Heart left ventricle (tissue), 16 donors: ENCODE measurements around the gene SULT1A3. TPM values are rescaled to one million over a fixed set of nuclear protein-coding genes. Genes with fewer than 3 reads are reported as not detected.
"Not testable (repeated sequence)": the region's sequence is repeated elsewhere in the genome, so short reads cannot be mapped to it uniquely, and the experiment has no call there.

Experiments
- ATAC-seq, 4 donors: fragments of 200-7000 bp; cut with Tn5 transposase; one replicate each; pipeline ENCODE4 v1.9.1; 2020 to 2022; ENCODE audit warnings: moderate library complexity in 4 of 4, mild to moderate bottlenecking in 3 of 4, moderate number of reproducible peaks in 1 of 4
- DNase-seq, 5 donors: peaks; one replicate each; pipeline ENCODE4 v3.0.0-alpha.2; 2020
- H3K27ac ChIP-seq, 12 donors: fragments of 200-600 bp; sonication (generic) in 4 of 12; one replicate each; pipeline versions ENCODE4 v1.5.0 to v1.8.0; 2016 to 2022; ENCODE audit warnings: mild to moderate bottlenecking in 2 of 12
- H3K27me3 ChIP-seq, 9 donors: fragments of 200-600 bp; sonication (generic) in 2 of 9; one replicate each; pipeline versions ENCODE4 v1.5.1 to v1.8.0; 2016 to 2022; ENCODE audit warnings: mild to moderate bottlenecking in 3 of 9
- H3K36me3 ChIP-seq, 9 donors: fragments of 200-600 bp; sonication (generic) in 2 of 9; one replicate each; pipeline versions ENCODE4 v1.5.0 to v1.8.0; 2018 to 2022; ENCODE audit warnings: mild to moderate bottlenecking in 2 of 9
- H3K4me1 ChIP-seq, 12 donors: fragments of 200-600 bp; sonication (generic) in 4 of 12; one replicate each; pipeline versions ENCODE4 v1.5.0 to v1.8.0; 2016 to 2022; ENCODE audit warnings: mild to moderate bottlenecking in 3 of 12
- H3K4me3 ChIP-seq, 12 donors: fragments of 200-600 bp; sonication (generic) in 4 of 12; one replicate each; pipeline versions ENCODE4 v1.5.0 to v1.8.0; 2017 to 2022; ENCODE audit warnings: mild to moderate bottlenecking in 9 of 12, moderate library complexity in 4 of 12
- H3K9me3 ChIP-seq, 12 donors: fragments of 200-600 bp; sonication (generic) in 4 of 12; one replicate each; pipeline versions ENCODE4 v1.5.0 to v1.8.0; 2016 to 2022; ENCODE audit warnings: mild to moderate bottlenecking in 1 of 12
- WGBS, 4 donors: extraction: QIAGEN DNeasy Blood & Tissue Kit in 2 of 4; methylation state at CpG; one replicate each; pipeline versions ENCODE4 v1.1.5 to v1.1.7; 2013 to 2018; 5-methylcytosine and 5-hydroxymethylcytosine counted together
- intact Hi-C, 10 donors: fragments of 100-400 bp; cut with DNase I; formaldehyde crosslinking; loops; one replicate each; pipeline versions ENCODE4 v1.11.1 to v1.14.2; 2022
- polyA plus RNA-seq, 2 donors: library from polyadenylated mRNA; stranded (reverse); fragments of 200-250 nt; gene quantifications; one replicate each; pipeline ENCODE4 v1.2.3, GENCODE V29; 2013
- total RNA-seq, 9 donors: library from RNA; depleted of rRNA in 2 of 9; stranded (reverse); fragments of >200 nt in 2 of 9; fragmentation: NEBNext Ultra II Directional in 3 of 9; extraction: Animal tissue kit (Norgen Biotek cat#: 25700) in 3 of 9; gene quantifications; one replicate each; pipeline versions ENCODE4 v1.1.0 to v1.2.4, GENCODE V29; 2016 to 2023
- donor health status: ischemic (EF 13 %, LVEDD 7.1; RV severe dilation, severe dysfunction).
- donor health status: healthy with polysubstance abuse.
- donor health status: DM: no; HTN: yes; CAD: no.
- donor health status: DM: no; HTN: no; CAD: no.
- donor health status: ischemic (EF 25% LVEDD 6.9; RV normal size, moderate dysfunction).
- donor health status: ischemic (EF 25% LVEDD 5.7; RV mildly dilated, moderate dysfunction).
- donor health status: healthy.
- donor health status: DM: yes; HTN: yes; CAD: no.
- donor health status: ischemic (EF 35%, LVEDD 5.7; RV mildly dilated, moderate dysfunction).
- donor health status: nonischemic (EF 11% LVEDD 7.7; RV severe dilation, severe dysfunction).
- donor health status: DM: yes; HTN: yes; CAD: no.
- donor health status: PGD.
- donor health status: ischemic (EF 29% LVEDD 5.4; RV normal size, mild dysfunction).
- donor health status: nonischemic (EF 23%, LVEDD 6.1; RV moderate dilation, normal function).

The SULT1A3 gene
- total and polyA plus RNA-seq, 11 donors = 1.2 to 14.9 (median 9.7) TPM

DNA sequence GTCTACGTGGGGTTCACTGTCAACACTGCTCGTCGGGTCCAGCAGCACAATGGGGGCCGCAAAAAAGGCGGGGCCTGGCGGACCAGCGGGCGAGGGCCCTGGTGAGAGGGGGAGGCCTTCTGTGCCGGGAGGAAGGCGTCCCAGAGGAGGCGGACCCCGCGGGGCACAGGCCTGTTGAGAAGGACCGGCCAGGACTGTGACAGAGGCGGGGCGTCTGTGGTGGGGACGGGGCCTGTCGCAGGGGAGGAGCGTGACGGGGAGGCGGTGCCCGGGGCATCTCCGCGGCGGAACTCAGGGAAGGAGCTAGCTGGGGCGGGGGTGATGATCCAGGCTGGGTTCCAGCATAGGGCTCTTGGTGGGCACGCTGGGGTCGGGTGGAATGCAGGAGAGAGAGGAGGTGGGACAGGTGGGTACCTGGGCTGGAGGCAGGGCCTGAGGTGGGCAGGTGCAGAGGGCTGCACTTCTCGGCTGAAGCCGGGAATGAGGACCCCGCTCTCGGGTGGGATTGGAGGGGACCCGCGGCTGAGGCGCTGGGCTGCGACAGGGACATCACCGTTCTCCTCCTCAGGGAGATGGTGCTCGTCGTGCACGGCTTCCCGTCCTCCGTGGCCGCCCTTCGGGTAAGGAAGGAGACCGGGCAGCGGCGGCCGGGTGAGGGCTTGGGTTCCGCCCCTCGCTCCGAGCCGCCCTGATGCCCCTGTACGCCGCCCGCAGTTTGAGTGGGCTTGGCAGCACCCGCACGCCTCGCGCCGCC is 4.7 kb upstream of the SULT1A3 start:
- intact Hi-C loops, H3K36me3 ChIP-seq, DNase-seq, H3K4me1 ChIP-seq, H3K27ac ChIP-seq, H3K9me3 ChIP-seq, H3K27me3 ChIP-seq: not testable (repeated sequence)
- ATAC-seq = peak; percentile 58 to 83 (median 80)
- peak overlapping the region in 10 of 12 donors; percentile 7 to 60 (median 48) for H3K4me3 ChIP-seq
- 7 to 12% (median 9%) methylated on average over 14 to 19 of the region's 60 CpGs; no CpG with 5 or more reads in 1 of the 4 donors for WGBS, 4 donors

DNA sequence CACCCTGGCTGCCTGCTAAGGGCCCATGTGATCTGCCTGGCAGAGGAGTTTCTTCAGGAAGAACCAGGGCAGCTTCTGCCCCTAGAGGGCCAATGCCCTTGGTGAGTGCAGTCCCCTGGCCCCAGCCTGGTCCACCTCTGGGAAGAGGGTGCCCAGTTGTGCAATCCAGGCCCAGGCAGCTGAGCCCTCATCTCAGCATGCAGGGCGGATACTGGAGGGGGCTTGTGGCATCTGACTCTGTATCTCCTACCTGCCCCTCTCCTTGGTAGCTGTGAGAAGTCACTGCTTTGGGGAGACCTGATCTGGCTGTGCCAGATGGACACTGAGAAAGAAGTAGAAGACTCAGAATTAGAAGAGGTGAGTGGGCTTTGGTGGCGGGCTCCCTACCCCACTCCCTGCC is 2.1 kb upstream of the SULT1A3 start:
- not testable (repeated sequence) for H3K36me3 ChIP-seq

DNA sequence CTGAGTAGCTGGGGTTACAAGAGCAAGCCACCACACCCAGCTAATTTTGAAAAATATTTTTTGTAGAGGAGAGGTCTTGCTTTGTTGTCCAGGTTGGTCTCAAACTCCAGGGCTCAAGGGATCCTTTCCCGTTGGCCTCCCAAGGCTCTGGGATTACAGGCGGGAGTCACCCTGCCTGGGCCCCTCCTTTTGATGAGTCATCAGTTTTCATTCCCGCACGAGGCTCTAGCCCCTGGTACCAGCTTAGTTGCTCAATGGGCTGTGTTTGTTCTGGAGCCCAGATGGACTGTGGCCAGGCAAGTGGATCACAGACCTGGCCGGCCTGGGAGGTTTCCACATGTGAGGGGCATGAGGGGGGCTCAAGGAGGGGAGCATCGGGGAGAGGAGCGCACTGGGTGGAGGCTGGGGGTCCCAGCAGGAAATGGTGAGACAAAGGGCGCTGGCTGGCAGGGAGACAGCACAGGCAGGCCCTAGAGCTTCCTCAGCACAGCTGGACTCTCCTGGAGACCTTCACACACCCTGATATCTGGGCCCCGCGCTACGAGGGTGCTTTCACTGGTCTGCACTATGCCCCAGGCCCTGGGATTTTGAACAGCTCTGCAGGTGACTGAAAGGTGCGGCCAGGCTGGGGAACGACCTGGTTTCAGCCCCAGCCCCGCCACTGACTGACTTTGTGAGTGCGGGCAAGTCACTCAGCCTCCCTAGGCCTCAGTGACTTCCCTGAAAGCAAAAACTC is 721 bp downstream of the SULT1A3 start:
- DNase-seq, H3K36me3 ChIP-seq, intact Hi-C loops, H3K27ac ChIP-seq, H3K4me3 ChIP-seq, H3K9me3 ChIP-seq, H3K27me3 ChIP-seq, H3K4me1 ChIP-seq: not testable (repeated sequence)
- peak in 3 of 4 donors; percentile 47 to 61 (median 48) for ATAC-seq
- no CpG with 5 or more reads among the region's 15 CpGs for WGBS, 4 donors

More for the DNA sequence above, 2.1 kb upstream of the SULT1A3 start:
- H3K4me1 ChIP-seq, DNase-seq, H3K27ac ChIP-seq, H3K9me3 ChIP-seq, ATAC-seq, H3K27me3 ChIP-seq, H3K4me3 ChIP-seq, intact Hi-C loops: not testable (repeated sequence)
- 63 to 96% (median 80%) methylated on average over 1 of the region's 2 CpGs; no CpG with 5 or more reads in 1 of the 4 donors for WGBS, 4 donors

DNA sequence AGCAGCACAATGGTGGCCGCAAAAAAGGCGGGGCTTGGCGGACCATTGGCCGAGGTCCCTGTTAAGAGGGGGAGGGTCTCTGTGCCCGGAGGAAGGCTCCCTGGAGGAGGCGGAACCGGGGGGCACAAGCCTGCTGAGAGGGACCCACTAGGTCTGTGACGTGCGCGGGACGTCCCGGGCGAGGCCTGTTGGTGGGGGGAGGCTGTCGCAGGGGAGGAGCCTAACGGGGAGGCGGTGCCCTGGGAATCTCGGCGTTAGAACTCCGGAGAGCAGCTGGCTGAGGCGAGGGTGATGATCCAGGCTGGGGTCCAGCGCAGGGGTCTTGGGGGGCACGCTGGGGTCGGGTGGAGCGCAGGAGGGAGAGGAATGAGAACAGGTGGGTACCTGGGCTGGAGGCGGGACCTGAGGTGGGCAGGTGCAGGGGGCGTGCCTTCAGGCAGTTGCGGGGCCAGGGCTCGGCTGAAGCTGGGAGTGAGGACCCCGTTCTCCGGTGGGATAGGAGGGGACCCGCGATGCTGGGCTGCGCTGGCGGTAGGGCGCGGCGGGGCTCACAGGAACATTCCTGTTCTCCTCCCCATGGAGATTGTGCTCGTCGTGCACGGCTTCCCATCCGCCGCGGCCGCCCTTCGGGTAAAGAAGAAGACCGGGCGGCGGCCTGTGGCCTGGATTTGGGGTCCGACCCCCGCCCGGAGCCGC is 6.6 kb downstream of the SULT1A3 start:
- DNase-seq (peak in 4 of 5 donors; percentile 13 to 29 (median 18)), ATAC-seq (peak; percentile 47 to 70 (median 64))
- intact Hi-C loops, H3K27me3 ChIP-seq, H3K36me3 ChIP-seq, H3K4me1 ChIP-seq, H3K9me3 ChIP-seq: not testable (repeated sequence)
- peak overlapping the region; percentile 37 to 62 (median 52) for H3K4me3 ChIP-seq
- H3K27ac ChIP-seq = peak overlapping the region in 3 of 12 donors; percentile 31 to 68 (median 52)
- WGBS, 4 donors = 1 to 2% (median 2%) methylated on average over 14 to 20 of the region's 52 CpGs; no CpG with 5 or more reads in 1 of the 4 donors

DNA sequence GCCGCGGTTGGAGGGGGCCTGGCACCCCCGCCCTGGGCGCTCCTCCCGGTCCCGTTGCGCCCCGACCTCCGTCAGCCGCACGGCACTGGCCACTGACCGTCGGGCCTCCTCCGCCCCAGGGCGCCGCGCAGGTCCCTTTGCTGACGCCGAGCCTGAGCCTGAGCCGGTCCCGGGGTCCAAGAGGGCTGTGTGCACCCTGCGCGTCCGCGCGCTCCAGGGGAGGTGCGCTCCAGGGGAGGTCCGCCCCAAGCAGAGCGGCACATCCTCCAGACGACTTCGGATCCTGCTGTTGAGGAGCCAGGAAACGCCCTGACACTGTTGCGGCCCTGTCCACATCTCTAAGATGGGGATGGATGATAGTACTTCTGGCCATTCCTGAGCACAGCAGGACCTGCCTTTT is 7.2 kb downstream of the SULT1A3 start:
- H3K4me3 ChIP-seq = peak overlapping the region; percentile 37 to 62 (median 52)
- H3K27ac ChIP-seq = peak overlapping the region in 3 of 12 donors; percentile 31 to 68 (median 52)
- H3K9me3 ChIP-seq, intact Hi-C loops, DNase-seq, H3K4me1 ChIP-seq, H3K27me3 ChIP-seq, H3K36me3 ChIP-seq: not testable (repeated sequence)
- no CpG with 5 or more reads among the region's 33 CpGs for WGBS, 4 donors
- peak in 3 of 4 donors; percentile 15 to 34 (median 30) for ATAC-seq

DNA sequence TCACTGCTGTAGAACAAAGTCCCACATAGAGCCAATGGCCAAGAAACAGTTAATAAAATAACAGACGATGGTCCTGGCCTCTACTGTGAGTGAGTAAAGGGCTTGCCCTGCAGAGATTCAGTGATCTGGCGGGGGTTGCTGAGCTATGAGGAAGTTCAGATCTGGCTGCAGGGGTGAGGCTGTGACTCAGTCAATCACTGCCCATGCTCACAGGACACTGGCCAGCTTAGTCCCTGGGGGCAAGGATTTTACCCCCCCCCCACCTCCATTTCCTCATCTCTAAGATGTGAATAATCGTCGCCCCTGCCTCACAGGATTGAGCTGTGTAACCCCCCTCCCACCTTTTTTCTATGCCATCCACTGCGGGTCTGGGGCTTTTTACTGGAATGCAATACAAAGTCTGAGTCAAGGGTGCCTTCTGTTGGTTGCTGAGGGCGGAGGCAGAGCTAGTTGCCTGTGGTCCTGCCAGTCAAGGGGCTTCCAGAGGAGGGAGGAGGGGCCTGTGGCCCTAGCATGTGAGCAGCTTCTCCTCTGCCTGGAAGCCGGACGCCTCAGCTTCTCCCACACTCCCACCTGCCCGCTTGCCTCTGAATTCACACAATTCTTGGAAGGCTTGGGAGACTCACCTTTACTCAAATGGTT is 8.1 kb downstream of the SULT1A3 start:
- H3K4me1 ChIP-seq, intact Hi-C loops, H3K27ac ChIP-seq, H3K36me3 ChIP-seq, H3K27me3 ChIP-seq, H3K9me3 ChIP-seq, H3K4me3 ChIP-seq: not testable (repeated sequence)
- ATAC-seq (peak in 3 of 4 donors; percentile 36 to 45 (median 43)), DNase-seq (peak; percentile 8 to 21 (median 16))
- WGBS, 4 donors = 15 to 24% methylated on average over 2 of the region's 9 CpGs; no CpG with 5 or more reads in 2 of the 4 donors

DNA sequence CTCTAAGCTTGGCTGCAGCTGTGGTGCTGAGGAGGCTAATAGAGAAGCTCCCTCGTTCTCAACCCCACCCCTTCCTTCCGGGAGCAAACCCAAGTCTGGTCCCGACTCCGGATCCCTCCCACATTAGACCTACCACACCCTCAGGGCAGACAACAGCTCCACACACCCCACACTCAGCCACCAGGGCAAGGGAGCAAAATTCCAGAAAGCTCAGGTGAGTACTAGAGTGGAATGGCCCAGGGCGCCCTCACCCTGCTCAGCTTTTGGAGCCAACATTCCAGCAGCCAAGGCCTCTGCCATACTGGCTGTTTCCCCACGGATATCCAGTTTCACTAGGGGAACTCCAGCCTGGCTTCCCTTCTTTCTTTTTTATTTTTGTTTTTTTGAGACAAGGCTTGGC is 10.0 kb downstream of the SULT1A3 start:
- DNase-seq = peak in 3 of 5 donors; percentile 58 to 68 (median 59)
- H3K4me1 ChIP-seq = not testable (repeated sequence)

DNA sequence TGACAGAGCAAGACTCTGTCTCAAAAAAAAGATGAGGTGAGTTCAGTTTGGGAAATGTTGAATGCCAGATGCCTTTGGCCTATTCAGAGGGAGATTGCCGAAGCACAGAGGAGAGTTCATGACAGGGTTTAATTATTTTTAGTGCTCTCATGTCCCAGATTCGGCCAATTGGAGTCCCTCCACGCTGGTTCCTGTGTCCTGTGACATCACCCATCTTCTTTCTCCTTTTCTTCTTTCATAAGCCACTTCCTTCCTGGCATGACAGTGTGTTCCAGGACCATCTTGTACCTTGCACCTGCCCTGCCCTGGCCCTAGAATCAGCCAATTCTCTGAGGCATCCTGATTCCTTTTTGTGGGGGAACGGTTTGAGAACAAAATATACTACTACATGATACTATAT is 12.4 kb downstream of the SULT1A3 start:
- H3K36me3 ChIP-seq, DNase-seq, H3K4me1 ChIP-seq, H3K4me3 ChIP-seq, intact Hi-C loops, H3K27me3 ChIP-seq, H3K27ac ChIP-seq, H3K9me3 ChIP-seq: not testable (repeated sequence)
- peak in 1 of 4 donors; percentile 40 for ATAC-seq
- WGBS, 4 donors = no CpG with 5 or more reads among the region's 4 CpGs

More for the DNA sequence above, 10.0 kb downstream of the SULT1A3 start:
- ATAC-seq = peak; percentile 44 to 88 (median 62)
- H3K4me3 ChIP-seq, intact Hi-C loops, H3K27ac ChIP-seq, H3K9me3 ChIP-seq, H3K27me3 ChIP-seq, H3K36me3 ChIP-seq: not testable (repeated sequence)
- WGBS, 4 donors = 28 to 47% (median 42%) methylated on average over 2 to 4 of the region's 6 CpGs

DNA sequence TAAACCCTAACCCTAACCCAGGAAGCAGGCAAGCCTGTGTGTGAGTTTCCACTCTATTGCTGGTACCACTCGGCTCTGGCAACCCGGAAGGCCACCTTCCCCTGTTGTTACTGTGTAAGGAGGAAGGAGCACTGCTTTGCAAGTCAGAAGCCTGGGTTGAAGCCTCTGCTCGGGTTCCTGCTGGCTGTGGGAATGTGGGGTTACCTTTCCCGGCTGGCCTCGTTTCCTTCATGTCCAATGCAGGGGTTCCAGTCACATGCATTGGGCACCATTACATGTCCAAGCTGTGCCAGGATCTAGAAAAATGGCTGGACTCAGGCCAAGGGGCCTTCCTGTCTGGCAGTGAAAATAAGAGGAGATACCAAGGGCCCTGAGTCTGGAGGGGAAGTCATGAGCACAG is 18.0 kb downstream of the SULT1A3 start:
- H3K36me3 ChIP-seq, H3K27ac ChIP-seq, H3K9me3 ChIP-seq, ATAC-seq, H3K27me3 ChIP-seq, intact Hi-C loops, H3K4me1 ChIP-seq, H3K4me3 ChIP-seq: not testable (repeated sequence)
- peak in 1 of 5 donors; percentile 4 for DNase-seq
- 69 to 89% (median 82%) methylated on average over 3 to 4 of the region's 5 CpGs; no CpG with 5 or more reads in 1 of the 4 donors for WGBS, 4 donors

DNA sequence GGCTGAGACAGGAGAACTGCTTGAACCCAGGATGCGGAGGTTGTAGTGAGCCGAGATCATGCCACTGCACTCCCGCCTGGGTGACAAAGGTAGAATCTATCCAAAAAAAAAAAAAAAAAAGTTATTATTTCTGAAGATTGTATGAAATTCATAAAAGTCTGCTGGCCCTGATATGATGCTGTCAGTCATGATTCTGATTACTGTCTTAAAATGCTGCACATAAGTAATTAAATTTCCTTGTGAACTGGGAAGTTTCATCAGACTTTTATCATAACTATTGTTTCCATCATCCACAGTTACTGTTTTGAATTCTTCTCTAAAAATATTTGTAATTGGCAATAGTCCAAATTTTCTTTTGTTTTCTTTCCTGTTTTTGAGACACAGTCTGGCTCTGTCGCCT is 49.3 kb downstream of the SULT1A3 start, which contains the start of gene NPIPB13:
Gene NPIPB13, minus strand, starts transcription at position 101 of the 400 bp plus-strand sequence. CDS start 2,906 bp downstream, outside the sequence.
- H3K27ac ChIP-seq, DNase-seq, H3K4me3 ChIP-seq, H3K9me3 ChIP-seq, intact Hi-C loops, ATAC-seq, H3K27me3 ChIP-seq, H3K36me3 ChIP-seq, H3K4me1 ChIP-seq: not testable (repeated sequence)
- no CpG with 5 or more reads among the region's 4 CpGs for WGBS, 4 donors
